Fibroblast of pulmonary artery (primary cell): ENCODE data around the gene OPHN1.

Experiments
- DNase-seq: peaks from one replicate; pipeline ENCODE4 v3.0.0-alpha.2; 2010; ENCODE audit warnings: low read depth
- H3K4me3 ChIP-seq: replicated peaks from 2 replicates; pipeline ENCODE4 v1.5.1; 2011; ENCODE audit warnings: low read depth, mild to moderate bottlenecking, control low read depth, low read length, moderate library complexity
- TF ChIP-seq, protein P1 (sequence below): IDR thresholded peaks from 2 replicates; pipeline ENCODE4 v1.5.1; 2011; ENCODE audit warnings: mild to moderate bottlenecking, control low read depth, low read length, inconsistent platforms; ENCODE audit errors: missing control alignments

OPHN1 gene

DNA sequence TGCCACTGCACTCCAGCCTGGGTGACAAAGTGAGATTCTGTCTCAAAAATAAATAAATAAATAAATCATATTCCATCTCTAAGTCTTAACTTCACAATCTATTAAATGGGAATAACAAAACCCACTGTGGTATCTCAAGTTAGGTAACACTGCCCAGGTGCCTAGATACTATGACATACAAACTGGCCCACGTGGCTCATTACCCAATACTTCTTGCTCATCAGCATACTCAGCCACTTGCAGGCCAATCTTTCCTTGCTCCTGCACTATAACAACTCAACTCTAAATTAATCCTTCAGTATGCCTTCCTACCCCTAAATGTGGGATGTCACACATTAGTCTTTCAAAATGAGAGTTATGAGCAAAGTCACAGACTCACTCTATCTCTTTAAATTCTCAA is 230.1 kb downstream of the OPHN1 start:
- TF ChIP-seq, protein P1, sequence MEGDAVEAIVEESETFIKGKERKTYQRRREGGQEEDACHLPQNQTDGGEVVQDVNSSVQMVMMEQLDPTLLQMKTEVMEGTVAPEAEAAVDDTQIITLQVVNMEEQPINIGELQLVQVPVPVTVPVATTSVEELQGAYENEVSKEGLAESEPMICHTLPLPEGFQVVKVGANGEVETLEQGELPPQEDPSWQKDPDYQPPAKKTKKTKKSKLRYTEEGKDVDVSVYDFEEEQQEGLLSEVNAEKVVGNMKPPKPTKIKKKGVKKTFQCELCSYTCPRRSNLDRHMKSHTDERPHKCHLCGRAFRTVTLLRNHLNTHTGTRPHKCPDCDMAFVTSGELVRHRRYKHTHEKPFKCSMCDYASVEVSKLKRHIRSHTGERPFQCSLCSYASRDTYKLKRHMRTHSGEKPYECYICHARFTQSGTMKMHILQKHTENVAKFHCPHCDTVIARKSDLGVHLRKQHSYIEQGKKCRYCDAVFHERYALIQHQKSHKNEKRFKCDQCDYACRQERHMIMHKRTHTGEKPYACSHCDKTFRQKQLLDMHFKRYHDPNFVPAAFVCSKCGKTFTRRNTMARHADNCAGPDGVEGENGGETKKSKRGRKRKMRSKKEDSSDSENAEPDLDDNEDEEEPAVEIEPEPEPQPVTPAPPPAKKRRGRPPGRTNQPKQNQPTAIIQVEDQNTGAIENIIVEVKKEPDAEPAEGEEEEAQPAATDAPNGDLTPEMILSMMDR, result no peak
- H3K4me3 ChIP-seq, result no peak overlapping the region
- DNase-seq, result no peak

DNA sequence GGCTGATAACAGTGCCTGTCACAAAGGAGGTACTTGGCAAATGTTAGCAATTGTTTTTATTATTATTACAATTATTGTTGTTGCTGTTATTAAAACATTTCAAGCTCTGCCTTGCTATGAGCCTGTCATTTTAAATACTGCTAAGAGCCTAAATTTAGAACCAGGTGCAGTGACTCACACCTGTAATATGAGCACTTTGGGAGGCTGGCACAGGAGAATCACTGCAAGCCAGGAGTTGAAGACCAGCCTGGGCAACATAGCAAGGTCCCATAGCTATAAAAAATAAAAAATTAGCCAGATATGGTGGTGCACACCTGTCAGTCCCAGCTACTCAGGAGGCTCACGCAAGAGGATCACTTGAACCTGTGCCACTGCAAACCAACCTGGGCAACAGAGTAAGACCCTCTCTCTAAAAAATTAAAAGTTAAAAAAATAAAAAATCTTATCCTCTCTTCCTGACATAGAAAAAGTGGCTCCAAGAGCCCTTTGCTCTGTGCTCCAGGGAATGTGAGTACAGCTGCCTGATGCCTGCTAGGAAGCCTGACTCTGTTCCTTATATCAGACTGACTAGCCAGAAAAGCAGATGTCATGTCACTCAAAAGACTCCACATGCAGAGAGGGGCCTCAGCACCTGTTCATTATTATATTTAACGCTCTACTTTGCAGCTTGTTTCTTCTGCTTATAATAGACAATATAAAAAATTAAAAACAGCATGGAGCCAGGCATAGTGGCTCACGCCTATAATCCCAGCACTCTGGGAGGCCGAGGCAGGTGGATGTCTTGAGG is 234.0 kb downstream of the OPHN1 start:
- TF ChIP-seq, protein P1, result no peak
- H3K4me3 ChIP-seq, result no peak overlapping the region
- no peak for DNase-seq

DNA sequence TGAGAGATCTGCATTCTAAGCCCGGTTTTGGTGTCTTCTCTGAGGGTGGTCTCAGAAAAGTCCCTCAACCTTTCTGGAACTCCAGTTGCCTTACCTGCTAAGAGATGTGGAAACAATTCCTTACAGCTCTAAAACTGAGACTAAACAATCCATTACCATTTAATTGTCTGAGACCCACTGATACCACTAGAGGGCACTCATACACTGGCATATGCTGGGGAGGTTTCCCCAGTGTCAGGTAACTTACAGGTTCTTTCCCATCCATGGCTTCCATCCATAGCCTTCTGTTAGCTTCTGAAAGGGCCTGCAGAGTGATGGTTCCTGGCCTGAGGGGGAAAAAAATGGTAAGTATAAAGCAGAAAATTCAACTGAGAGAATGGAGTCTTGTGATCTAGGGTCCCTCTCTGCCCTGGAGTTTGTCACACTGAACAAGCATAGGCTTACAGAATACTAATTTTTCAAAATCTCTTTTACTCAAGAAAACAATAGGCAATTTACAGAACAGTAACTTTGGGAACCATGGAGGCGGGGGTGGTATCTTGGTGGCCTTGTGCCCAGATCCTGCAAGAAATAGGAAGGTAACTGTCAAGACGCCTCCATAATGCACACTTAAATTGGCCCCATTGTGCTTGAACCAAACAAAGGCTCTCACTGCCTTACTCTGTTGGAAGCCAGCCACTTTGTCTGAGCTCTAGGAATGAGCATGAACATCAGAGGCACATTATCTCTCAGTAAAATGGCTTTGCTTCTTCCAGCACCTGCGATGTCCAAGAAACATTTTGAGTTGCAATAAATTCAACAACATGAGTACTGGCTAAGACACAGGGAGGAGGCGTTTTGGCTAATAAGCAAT is 236.1 kb downstream of the OPHN1 start:
- TF ChIP-seq, protein P1, result peak; percentile 61
- no peak overlapping the region for H3K4me3 ChIP-seq
- DNase-seq, result peak; percentile 63

DNA sequence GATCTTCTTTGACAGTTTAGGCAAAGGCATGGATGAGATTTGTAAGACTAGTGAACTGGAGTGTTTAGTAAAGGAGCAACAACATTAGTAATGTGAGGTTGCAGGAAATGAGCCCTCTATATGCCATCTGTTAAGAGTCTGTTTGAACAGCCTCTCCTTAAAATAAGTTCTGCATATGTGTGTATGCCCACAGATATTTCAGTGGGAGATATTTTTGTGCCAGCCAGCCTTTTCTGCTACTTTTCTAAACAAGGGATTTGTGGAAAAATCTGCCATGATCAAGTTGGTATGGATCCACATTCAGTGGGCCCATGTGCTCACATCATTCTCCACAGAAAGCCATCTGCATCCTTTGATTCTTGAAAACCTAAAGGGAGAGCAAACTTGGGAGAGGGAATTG is 237.7 kb downstream of the OPHN1 start:
- no peak overlapping the region for H3K4me3 ChIP-seq
- no peak for DNase-seq
- TF ChIP-seq, protein P1, result no peak

DNA sequence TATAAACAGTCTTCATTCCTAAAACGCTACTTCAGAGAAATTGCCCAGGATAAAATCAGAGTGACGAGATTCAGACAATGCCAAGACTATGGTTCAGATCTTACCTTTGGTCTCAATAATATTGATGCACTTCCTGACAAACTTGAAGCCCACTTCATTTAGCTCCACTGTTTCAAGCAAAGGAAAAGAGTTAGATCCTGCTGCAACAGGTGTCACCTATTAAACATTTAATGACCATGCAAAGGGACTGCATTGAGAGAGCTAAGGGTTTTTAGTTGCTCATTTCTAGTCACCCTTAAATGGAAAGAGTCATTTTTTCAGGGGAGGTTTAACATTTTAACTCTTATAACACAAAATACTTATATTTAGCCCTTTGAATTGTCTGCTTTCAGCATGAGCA is 239.5 kb downstream of the OPHN1 start:
- TF ChIP-seq, protein P1, result no peak
- no peak for DNase-seq

DNA sequence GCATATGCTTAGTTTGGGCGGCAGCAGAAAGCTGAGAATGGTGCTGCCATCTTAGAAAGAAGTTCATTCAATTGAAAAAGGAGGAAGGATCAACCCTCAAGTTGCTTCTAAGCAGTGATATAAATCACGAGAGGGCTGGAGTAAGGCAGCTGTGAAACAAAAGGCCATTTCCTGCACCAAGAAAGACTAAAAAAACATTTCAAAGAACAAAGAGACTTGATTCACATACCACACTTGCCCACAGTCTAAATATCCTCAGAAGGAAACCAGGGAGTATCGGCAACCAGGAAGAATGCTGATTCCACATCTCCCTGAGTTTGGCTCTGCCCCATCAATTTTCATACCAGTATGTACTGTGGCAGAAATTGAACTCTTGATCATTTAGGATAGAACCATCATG is 240.1 kb downstream of the OPHN1 start:
- peak; percentile 13 for DNase-seq
- no peak overlapping the region for H3K4me3 ChIP-seq
- TF ChIP-seq, protein P1, result no peak

More for the DNA sequence above, 239.5 kb downstream of the OPHN1 start:
- H3K4me3 ChIP-seq, result no peak overlapping the region
